Astrocyte of the cerebellum (primary cell): Measurements from ENCODE around the gene CBLN4.

Source experiments
- DNase-seq: peaks from one replicate; pipeline ENCODE4 v3.0.0-alpha.2; 2011; ENCODE audit warnings: low read depth
- H3K4me3 ChIP-seq: 2 replicates; pipeline ENCODE4 v1.5.1; 2011; ENCODE audit warnings: mild to moderate bottlenecking, low read depth, low read length, moderate library complexity
- in situ Hi-C: cut with HindIII; loops from 2 replicates; pipeline ENCODE4 v1.10.0; 2017; ENCODE audit warnings: low sequenced_read_pairs
- TF ChIP-seq, protein P1 (sequence below): IDR thresholded peaks from 2 replicates; pipeline ENCODE4 v1.5.1; 2012; ENCODE audit warnings: low read length, low read depth, moderate library complexity, mild to moderate bottlenecking; ENCODE audit errors: missing control alignments

Gene CBLN4

GRCh38 chr20:56014151-56014550 is 8.8 kb upstream of the CBLN4 start:
- no peak overlapping the region for H3K4me3 ChIP-seq
- TF ChIP-seq, protein P1, sequence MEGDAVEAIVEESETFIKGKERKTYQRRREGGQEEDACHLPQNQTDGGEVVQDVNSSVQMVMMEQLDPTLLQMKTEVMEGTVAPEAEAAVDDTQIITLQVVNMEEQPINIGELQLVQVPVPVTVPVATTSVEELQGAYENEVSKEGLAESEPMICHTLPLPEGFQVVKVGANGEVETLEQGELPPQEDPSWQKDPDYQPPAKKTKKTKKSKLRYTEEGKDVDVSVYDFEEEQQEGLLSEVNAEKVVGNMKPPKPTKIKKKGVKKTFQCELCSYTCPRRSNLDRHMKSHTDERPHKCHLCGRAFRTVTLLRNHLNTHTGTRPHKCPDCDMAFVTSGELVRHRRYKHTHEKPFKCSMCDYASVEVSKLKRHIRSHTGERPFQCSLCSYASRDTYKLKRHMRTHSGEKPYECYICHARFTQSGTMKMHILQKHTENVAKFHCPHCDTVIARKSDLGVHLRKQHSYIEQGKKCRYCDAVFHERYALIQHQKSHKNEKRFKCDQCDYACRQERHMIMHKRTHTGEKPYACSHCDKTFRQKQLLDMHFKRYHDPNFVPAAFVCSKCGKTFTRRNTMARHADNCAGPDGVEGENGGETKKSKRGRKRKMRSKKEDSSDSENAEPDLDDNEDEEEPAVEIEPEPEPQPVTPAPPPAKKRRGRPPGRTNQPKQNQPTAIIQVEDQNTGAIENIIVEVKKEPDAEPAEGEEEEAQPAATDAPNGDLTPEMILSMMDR: no peak
- no peak for DNase-seq
- in situ Hi-C loops: no loop called here

- in situ Hi-C loops: no loop called here
- H3K4me3 ChIP-seq: no peak overlapping the region
- TF ChIP-seq, protein P1: no peak
- no peak for DNase-seq
Measured at GRCh38 chr20:56004611-56005388, 519 bp downstream of the CBLN4 start.

GRCh38 chr20:56004007-56004406 is 1.3 kb downstream of the CBLN4 start:
- in situ Hi-C loops: no loop called here

GRCh38 chr20:56002908-56003800 is 2.2 kb downstream of the CBLN4 start:
- in situ Hi-C loops: no loop called here
- TF ChIP-seq, protein P1: no peak

More at GRCh38 chr20:56004007-56004406, 1.3 kb downstream of the CBLN4 start:
- no peak for DNase-seq
- no peak overlapping the region for H3K4me3 ChIP-seq
- TF ChIP-seq, protein P1: no peak

GRCh38 chr20:56001890-56002289 is 3.4 kb downstream of the CBLN4 start:
- in situ Hi-C loops: no loop called here
- TF ChIP-seq, protein P1: no peak
- H3K4me3 ChIP-seq: no peak overlapping the region
- no peak for DNase-seq

More at GRCh38 chr20:56002908-56003800, 2.2 kb downstream of the CBLN4 start:
- H3K4me3 ChIP-seq: no peak overlapping the region
- no peak for DNase-seq

GRCh38 chr20:56001106-56001785 is 4.1 kb downstream of the CBLN4 start:
- in situ Hi-C loops: no loop called here
- DNase-seq: no peak
- no peak overlapping the region for H3K4me3 ChIP-seq
- TF ChIP-seq, protein P1: no peak
